OCI-LY1 (cell line): ENCODE measurements around the gene CACHD1.

Experiments used
- H2AFZ ChIP-seq: fragments of 200-600 bp; sonication (generic), shearing (Covaris generic); 2 replicates; pipeline ENCODE4 v1.6.0; 2014; ENCODE audit warnings: antibody characterized with exemption, mild to moderate bottlenecking, low read length
- H3F3A ChIP-seq: fragments of 200-600 bp; sonication (generic), shearing (Covaris generic); 2 replicates; pipeline ENCODE4 v1.6.0; 2014; ENCODE audit warnings: mild to moderate bottlenecking, antibody characterized with exemption, low read length, moderate library complexity; ENCODE audit not compliant: insufficient read depth
- H3K27ac ChIP-seq: fragments of 200-600 bp; sonication (generic); 2 replicates; pipeline ENCODE4 v1.5.1; 2014; ENCODE audit warnings: low read length, mixed run types, mild to moderate bottlenecking, low read depth; ENCODE audit not compliant: poor library complexity, severe bottlenecking
- H3K27me3 ChIP-seq: fragments of 200-600 bp; sonication (generic); 2 replicates; pipeline ENCODE4 v1.6.0; 2014; ENCODE audit warnings: antibody characterized with exemption, mild to moderate bottlenecking, low read length, moderate library complexity; ENCODE audit not compliant: insufficient read depth
- H3K36me3 ChIP-seq: fragments of 200-600 bp; sonication (generic); 2 replicates; pipeline ENCODE4 v1.6.1; 2014; ENCODE audit warnings: mild to moderate bottlenecking, antibody characterized with exemption, low read length, moderate library complexity, mixed read lengths; ENCODE audit not compliant: insufficient read depth
- H3K4me1 ChIP-seq: fragments of 200-600 bp; sonication (generic); 2 replicates; pipeline ENCODE4 v1.5.1; 2014; ENCODE audit warnings: mild to moderate bottlenecking, low read length, moderate library complexity; ENCODE audit not compliant: insufficient read depth, severe bottlenecking
- H3K4me2 ChIP-seq: fragments of 200-600 bp; sonication (generic), shearing (Covaris generic); 2 replicates; pipeline ENCODE4 v1.6.1; 2014; ENCODE audit warnings: low read length
- H3K4me3 ChIP-seq: fragments of 200-600 bp; sonication (generic); 2 replicates; pipeline ENCODE4 v1.5.1; 2014; ENCODE audit warnings: low read length, low read depth, mild to moderate bottlenecking, mixed read lengths; ENCODE audit not compliant: poor library complexity, severe bottlenecking
- H3K79me2 ChIP-seq: fragments of 200-600 bp; shearing (Covaris generic); 2 replicates; pipeline ENCODE4 v1.6.1; 2016; ENCODE audit warnings: mixed run types, low read length, mixed read lengths; ENCODE audit not compliant: insufficient read depth
- H3K9ac ChIP-seq: fragments of 200-600 bp; sonication (generic), shearing (Covaris generic); 2 replicates; pipeline ENCODE4 v1.6.1; 2014; ENCODE audit warnings: mild to moderate bottlenecking, low read length, mixed read lengths
- H3K9me2 ChIP-seq: fragments of 200-600 bp; sonication (generic), shearing (Covaris generic); 2 replicates; pipeline ENCODE4 v1.6.1; 2014; ENCODE audit warnings: low read depth, mild to moderate bottlenecking, low read length, mixed read lengths
- H3K9me3 ChIP-seq: fragments of 200-600 bp; shearing (Covaris generic); 2 replicates; pipeline ENCODE4 v1.6.1; 2014; ENCODE audit warnings: low read length, mixed read lengths
- H4K20me1 ChIP-seq: fragments of 200-600 bp; sonication (generic), shearing (Covaris generic); 2 replicates; pipeline ENCODE4 v1.6.0; 2016; ENCODE audit warnings: mild to moderate bottlenecking, low read length; ENCODE audit not compliant: insufficient read depth
- CTCF ChIP-seq: fragments of 200-600 bp; sonication (generic), shearing (Covaris generic); IDR thresholded peaks from 2 replicates; pipeline ENCODE4 v1.5.1; 2017; ENCODE audit warnings: mild to moderate bottlenecking, antibody characterized with exemption, low read length, moderate library complexity, mixed read lengths
- EZH2 ChIP-seq: fragments of 200-600 bp; sonication (generic), shearing (Covaris generic); IDR thresholded peaks from 2 replicates; pipeline ENCODE4 v1.8.0; 2017; ENCODE audit warnings: borderline replicate concordance, mixed run types, mild to moderate bottlenecking, antibody characterized with exemption, low read length, moderate library complexity, mixed read lengths

The CACHD1 gene

GRCh38 chr1:64677532-64677931 is 207.6 kb downstream of the CACHD1 start:
- no peak overlapping the region for H3K4me3 ChIP-seq
- no peak for TF ChIP-seq CTCF
- no peak for TF ChIP-seq EZH2
- H3K9me2 ChIP-seq = no peaks in the 10 kb centered on the region
- H3K79me2 ChIP-seq = no peaks in the 10 kb centered on the region
- no peak overlapping the region for H3K4me2 ChIP-seq
- H2AFZ ChIP-seq = no peak overlapping the region
- H3F3A ChIP-seq = no peaks in the 10 kb centered on the region
- H3K36me3 ChIP-seq = no peaks in the 10 kb centered on the region
- no peaks in the 10 kb centered on the region for H3K27me3 ChIP-seq
- no peaks in the 10 kb centered on the region for H4K20me1 ChIP-seq
- H3K9ac ChIP-seq = no peak overlapping the region
- H3K27ac ChIP-seq = no peak overlapping the region
- no peaks in the 10 kb centered on the region for H3K4me1 ChIP-seq
- no peaks in the 10 kb centered on the region for H3K9me3 ChIP-seq

- no peaks in the 10 kb centered on the region for H4K20me1 ChIP-seq
- H3K27ac ChIP-seq = no peak overlapping the region
- H3K4me2 ChIP-seq = no peak overlapping the region
- H3K4me1 ChIP-seq = no peaks in the 10 kb centered on the region
- H3K9ac ChIP-seq = no peak overlapping the region
- H2AFZ ChIP-seq = no peak overlapping the region
- TF ChIP-seq EZH2 = no peak
- TF ChIP-seq CTCF = no peak
- H3K4me3 ChIP-seq = no peak overlapping the region
- H3K79me2 ChIP-seq = no peaks in the 10 kb centered on the region
- no peaks in the 10 kb centered on the region for H3K9me3 ChIP-seq
- no peaks in the 10 kb centered on the region for H3K27me3 ChIP-seq
- no peaks in the 10 kb centered on the region for H3F3A ChIP-seq
- H3K36me3 ChIP-seq = no peaks in the 10 kb centered on the region
- no peaks in the 10 kb centered on the region for H3K9me2 ChIP-seq
Observed at GRCh38 chr1:64678366-64678765, 208.4 kb downstream of the CACHD1 start.

- Histone ChIP-seq H3K4me3 (no peak overlapping the region), H3K4me2 (no peak overlapping the region), H3K36me3 (no peaks in the 10 kb centered on the region), H3F3A (no peaks in the 10 kb centered on the region), H2AFZ (no peak overlapping the region), H3K79me2 (no peaks in the 10 kb centered on the region), H3K9me2 (no peaks in the 10 kb centered on the region), H3K27me3 (no peaks in the 10 kb centered on the region), H3K9ac (no peak overlapping the region), H3K9me3 (no peaks in the 10 kb centered on the region), H3K27ac (no peak overlapping the region), H4K20me1 (no peaks in the 10 kb centered on the region), H3K4me1 (no peaks in the 10 kb centered on the region)
- no peak for TF ChIP-seq CTCF
- TF ChIP-seq EZH2 = no peak
Observed at GRCh38 chr1:64679177-64679576, 209.2 kb downstream of the CACHD1 start.
